Anterior cingulate cortex (tissue), 58 donors: ENCODE results near the gene PRKACA.

Experiments
- DNase-seq, 58 donors: peaks; one replicate each; lab custom pipeline; 2025; lab: John Stamatoyannopoulos, UW

The PRKACA gene

GRCh38 chr19:14118165-14119051, 846 bp upstream of the PRKACA start:
- peak in 56 of 58 donors; percentile 55 to 90 (median 78) for DNase-seq

GRCh38 chr19:14116918-14117578, 514 bp downstream of the PRKACA start:
- peak in 26 of 58 donors; percentile 13 to 47 (median 36) for DNase-seq

DNA sequence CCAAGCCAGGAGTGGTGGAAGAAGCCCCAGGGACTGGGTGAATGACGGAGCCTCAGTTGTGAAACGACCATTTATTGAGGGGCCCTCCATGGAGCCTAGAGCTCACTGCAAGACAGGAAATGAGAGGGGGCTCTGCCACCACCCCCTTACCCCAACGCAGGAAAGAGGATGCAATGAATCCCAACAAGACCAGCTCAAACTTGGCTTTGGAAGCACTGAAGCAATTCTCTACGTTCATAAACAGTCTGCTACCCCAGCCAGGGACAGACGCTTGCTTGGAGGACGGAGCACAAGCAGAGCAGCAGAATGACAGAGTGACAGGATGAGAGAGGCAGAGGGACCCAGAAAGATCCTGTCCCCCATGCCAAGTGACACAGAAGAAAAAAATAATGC, 1.0 kb downstream of the PRKACA start:
- no peak for DNase-seq

DNA sequence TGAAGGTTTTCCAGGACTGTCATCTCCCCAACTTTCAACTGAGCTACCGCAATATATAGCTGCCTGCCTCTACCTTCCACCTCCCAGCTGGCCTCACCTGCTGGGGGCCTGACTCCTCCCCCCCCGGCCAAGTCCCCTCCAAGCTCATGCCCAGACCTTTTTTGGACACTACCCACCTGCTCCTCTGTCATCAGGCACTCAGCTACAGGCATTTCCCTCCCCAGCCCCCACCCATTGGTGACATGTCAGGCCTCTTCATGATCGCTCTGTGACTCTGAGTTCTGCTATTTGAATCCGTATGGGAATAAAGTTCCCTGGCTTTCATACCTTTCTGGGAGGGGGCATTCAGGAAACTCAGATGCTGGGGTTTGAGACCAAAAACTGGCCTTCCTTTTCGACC, 1.8 kb downstream of the PRKACA start:
- no peak for DNase-seq

- peak in 14 of 58 donors; percentile 4 to 38 (median 24) for DNase-seq
Measured at GRCh38 chr19:14114854-14115253, 2.7 kb downstream of the PRKACA start.

- no peak for DNase-seq
Measured at GRCh38 chr19:14114439-14114838, 3.1 kb downstream of the PRKACA start.

DNA sequence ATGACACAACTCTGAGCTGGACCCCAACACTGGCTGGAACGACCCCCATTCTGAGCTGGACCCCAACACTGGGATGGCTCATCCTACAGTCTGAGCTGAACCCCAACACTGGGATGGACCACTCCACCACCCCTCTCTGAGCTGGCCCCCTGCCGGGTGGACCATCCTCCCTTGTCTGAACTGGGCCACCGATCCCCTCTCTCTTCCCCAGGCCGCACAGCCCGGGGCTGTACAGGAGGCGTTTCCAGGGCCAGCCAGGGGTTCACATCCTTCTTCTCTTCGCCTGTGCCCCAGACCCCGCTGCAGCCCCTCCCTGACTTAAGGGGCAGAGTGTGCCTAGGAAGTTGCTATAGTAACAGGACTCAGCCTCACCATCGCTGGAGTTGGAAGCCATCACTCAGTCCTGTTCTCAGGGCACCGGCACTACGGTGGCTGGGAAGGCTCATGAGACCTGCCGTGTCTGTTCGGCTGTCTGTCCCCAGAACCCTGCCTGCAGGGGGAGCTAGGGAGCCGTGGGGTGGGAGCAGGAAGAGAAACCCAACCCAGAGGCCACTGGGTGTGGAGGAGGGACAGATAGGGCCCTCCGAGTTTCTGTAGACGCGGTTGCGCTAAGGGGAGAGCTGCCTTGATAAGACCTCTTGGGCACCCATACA, 3.7 kb downstream of the PRKACA start:
- peak in 5 of 58 donors; percentile 8 to 41 (median 20) for DNase-seq

DNA sequence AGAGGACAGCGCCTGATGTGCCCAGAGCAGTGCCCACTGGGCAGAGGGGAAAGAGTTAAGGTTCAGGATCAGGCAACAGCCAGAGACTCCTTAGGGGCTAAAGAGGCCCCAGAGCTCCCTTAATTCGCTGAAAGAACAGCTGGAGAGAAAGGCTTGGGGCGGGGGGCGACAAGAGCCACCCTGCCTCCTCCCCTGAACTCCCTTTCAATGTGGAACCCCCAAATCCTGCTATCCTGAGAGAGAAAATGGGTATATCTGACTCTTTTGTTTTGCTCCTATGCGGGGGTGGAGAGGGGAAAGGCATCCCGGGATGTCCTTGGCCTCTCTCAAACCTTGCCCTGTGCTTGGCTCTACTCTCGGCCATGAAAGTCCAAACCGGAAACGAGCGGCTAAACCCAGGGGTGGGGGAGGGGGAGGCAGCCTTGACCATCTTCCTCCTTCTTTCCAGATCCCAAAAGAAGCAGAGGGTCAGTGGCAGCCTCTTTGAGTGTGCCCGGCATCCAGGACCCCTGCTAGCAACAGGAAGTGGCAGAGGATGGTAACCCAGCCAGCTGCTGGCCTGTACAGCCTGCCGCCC, 4.7 kb downstream of the PRKACA start:
- DNase-seq = peak in 3 of 58 donors; percentile 13 to 18 (median 14)

DNA sequence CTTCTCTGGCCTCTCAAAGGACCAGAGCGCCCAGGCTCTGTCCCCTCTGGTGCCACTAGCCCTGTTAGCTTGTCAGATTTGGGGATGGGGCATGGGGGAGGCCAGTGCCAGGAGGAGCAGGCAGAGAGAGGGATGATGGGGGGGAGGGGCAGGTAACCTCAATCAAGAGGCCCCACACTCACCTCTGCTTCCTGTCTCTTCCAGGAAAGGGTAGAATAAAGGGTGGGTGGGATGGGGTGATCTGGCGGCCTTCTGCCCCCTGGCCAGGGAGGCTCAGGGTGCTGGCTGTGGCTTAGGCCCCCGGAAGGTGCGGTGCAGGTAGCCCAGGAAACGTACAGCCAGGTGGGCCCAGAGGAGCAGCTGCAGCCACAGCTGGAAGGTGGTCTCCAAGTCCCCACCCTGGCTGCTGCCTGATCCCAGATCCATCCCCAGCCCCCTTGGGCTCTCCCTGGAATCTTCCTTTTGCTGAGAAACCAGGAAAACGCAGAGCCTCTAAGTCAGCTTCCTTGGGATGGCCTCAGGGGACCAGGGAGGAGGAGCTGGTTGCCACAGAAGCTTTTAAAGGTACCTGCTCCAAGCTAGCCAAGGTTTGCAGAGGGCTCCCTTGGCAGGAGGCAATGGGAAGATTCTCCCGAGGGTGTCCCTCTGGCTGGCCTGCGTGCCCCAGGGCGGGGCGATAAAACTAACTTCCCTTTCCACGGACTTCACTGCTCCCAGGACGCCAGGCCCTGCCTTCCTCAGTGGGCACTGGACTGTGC, 5.3 kb downstream of the PRKACA start:
- DNase-seq = no peak

DNA sequence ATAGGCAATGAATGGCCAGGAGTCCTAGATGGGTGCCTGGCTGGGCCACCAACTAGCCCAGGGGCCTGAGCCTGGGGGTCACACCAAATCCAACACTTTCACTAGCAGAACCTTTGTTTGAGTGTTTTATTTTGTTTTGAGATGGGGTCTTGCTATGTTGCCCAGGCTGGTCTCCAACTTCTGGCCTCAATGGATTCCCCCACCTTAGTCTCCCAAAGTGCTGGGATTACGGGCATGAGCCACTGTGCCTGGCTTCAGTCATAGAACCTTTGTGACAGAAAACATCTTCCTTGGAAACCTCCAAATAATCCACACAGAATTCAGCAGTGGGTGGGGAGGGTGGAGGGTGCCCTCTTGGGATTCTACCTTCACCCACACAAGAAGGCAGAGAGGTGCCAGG, 6.1 kb downstream of the PRKACA start:
- DNase-seq = no peak

GRCh38 chr19:14110650-14111049, 6.9 kb downstream of the PRKACA start:
- no peak for DNase-seq

DNA sequence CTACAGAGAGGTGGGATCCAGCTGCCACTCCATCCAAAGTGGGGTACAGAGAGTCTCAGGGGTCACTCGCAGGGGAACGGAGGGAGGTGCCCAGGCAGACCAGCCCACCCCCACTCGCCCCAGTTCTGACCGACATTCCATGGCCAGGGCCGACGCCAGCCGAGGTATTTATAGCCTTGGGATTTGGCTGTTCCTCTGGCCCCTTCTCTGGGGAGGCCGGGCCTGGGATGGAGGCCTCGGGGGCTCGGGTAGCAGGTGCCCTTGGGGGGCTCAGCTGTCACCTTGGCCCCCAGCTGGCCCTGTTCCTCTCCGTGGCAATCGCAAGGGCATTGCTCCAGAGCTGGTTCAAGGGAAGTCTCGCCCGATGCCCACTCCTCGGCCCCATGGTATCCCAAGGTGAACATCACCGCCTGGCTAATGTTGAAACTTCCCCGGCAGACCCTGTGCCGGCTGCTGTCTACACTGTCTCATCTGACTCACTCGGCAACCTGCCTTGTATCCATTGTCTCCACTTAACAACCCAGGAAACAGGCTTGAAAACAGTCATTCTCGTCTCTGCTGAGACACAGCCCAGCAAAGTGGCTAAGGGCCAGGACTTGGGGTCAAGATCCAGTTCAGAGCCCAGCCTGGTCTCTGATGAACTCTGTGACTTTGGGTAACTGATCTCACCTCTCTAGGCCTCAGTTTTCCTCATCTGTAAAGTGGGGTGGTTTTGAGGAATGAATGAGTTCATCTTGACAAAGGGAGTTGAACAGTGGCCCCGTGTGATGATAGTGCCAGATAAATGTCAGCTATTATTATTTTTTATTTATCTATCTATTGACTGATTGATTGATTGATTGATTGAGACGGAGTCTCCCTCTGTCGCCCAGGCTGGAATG, 9.7 kb downstream of the PRKACA start:
- DNase-seq = peak in 1 of 58 donors; percentile 26

DNA sequence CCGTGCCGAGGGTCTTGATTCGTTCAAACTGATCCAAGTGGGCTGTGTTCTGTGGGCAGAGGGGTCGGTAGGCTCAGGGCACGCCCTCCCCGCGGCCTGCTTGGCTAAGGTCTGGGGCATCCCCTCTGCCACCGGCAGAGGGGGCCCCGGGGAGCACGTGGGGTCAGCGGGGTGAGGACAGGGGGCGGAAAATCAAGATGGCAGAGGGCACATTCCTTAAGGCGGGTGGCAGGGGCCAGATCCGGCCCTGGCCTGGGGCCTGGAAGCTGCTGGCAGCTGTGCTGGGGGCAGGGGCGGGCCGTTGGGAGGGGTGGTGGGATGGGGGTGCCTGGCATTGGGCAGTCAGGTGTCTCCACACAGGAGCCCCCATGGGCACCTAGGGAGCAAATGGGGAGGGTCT, 10.7 kb downstream of the PRKACA start:
- no peak for DNase-seq

GRCh38 chr19:14105680-14106079, 11.9 kb downstream of the PRKACA start:
- no peak for DNase-seq

DNA sequence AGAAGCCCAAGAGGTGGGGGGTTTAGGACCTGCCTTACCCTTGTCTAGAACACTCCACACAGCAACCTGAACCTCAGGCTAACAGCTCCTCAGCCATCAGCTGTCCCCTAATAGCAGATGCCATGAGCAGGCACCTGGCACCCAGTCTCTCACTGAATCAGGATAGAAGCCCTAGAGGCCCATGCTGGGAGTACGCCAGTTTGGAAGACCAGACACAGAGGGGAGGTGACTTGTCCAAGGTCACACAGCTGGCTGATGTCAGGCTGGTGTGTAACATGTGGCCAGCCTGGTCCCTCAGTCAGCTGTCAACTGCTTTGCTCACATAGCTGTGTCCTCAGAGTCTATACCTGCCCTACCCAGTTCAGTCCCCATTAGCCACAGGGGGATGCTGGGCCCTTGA, 14.3 kb downstream of the PRKACA start:
- DNase-seq = no peak

DNA sequence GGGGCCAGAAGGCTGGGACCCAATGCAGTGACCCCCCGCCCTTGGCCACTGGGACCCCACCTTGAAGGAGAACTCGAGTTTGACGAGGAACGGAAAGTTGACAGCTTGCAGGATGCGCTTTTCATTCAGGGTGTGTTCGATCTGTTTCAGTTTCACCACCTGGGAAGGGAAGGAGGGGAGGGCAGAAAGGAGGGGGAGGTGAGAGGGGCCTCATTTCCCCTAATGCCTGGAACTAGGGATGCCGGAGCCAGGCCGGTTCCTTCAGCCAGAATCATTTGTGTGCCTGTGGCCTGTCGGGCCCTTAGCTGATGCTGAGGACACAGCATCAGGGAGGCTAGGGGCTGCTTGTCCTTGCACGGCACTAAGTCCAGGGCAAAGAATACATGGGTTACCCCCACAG, 14.8 kb downstream of the PRKACA start:
- no peak for DNase-seq

GRCh38 chr19:14102102-14102696, 15.4 kb downstream of the PRKACA start:
- no peak for DNase-seq

GRCh38 chr19:14101003-14101545, 16.5 kb downstream of the PRKACA start:
- DNase-seq = no peak
